Ishikawa (cell line): Measurements from ENCODE around the gene SLC24A3.

Experiments used
- EGR1 ChIP-seq: IDR thresholded peaks from 2 replicates; pipeline ENCODE4 v1.6.1; 2012
- MAX ChIP-seq: IDR thresholded peaks from 2 replicates; pipeline ENCODE4 v1.6.1; 2012
- REST ChIP-seq: IDR thresholded peaks from 2 replicates; pipeline ENCODE4 v1.6.1; 2012; ENCODE audit warnings: low read depth, mild to moderate bottlenecking
- YY1 ChIP-seq: IDR thresholded peaks from 2 replicates; pipeline ENCODE4 v1.6.1; 2012; ENCODE audit warnings: low read depth
- ZBTB7A ChIP-seq: IDR thresholded peaks from 2 replicates; pipeline ENCODE4 v1.6.1; 2012; ENCODE audit warnings: low read depth

GRCh38 chr20:19582782-19583181, 370.3 kb downstream of the SLC24A3 start:
- TF ChIP-seq REST (no peak), EGR1 (no peak), YY1 (no peak), ZBTB7A (no peak), MAX (no peak)
